Left lung (tissue), 10 donors: ENCODE measurements around the gene PIK3R3. TPM values are rescaled to one million over a fixed set of nuclear protein-coding genes. Genes with fewer than 3 reads are reported as not detected.
"Not testable (repeated sequence)": the region's sequence is repeated elsewhere in the genome, so short reads cannot be mapped to it uniquely, and the experiment has no call there.

Experiments used
- ATAC-seq: fragments of 200-7000 bp; cut with Tn5 transposase; one replicate; pipeline ENCODE4 v1.9.1; 2020; ENCODE audit warnings: moderate library complexity
- DNase-seq, 4 donors: peaks; one replicate each; pipeline ENCODE4 v3.0.0-alpha.2; 2013 to 2020
- H3K27ac ChIP-seq, 2 donors: fragments of 200-600 bp; sonication (generic) in 1 of 2; one replicate each; pipeline versions ENCODE4 v1.5.0 to v1.8.0; 2020 to 2021
- H3K27me3 ChIP-seq, 2 donors: fragments of 200-600 bp; sonication (generic) in 1 of 2; one replicate each; pipeline versions ENCODE4 v1.5.0 to v1.8.0; 2020 to 2021
- H3K36me3 ChIP-seq, 2 donors: fragments of 200-600 bp; sonication (generic) in 1 of 2; one replicate each; pipeline versions ENCODE4 v1.5.0 to v1.8.0; 2020 to 2021
- H3K4me1 ChIP-seq, 2 donors: fragments of 200-600 bp; one replicate each; pipeline ENCODE4 v1.8.0; 2021
- H3K4me3 ChIP-seq, 2 donors: fragments of 200-600 bp; sonication (generic) in 1 of 2; one replicate each; pipeline versions ENCODE4 v1.5.0 to v1.8.0; 2020 to 2021; ENCODE audit warnings: mild to moderate bottlenecking in 1 of 2
- H3K9me3 ChIP-seq, 2 donors: fragments of 200-600 bp; sonication (generic) in 1 of 2; one replicate each; pipeline versions ENCODE4 v1.5.0 to v1.8.0; 2020 to 2021
- intact Hi-C, 2 donors: fragments of 100-400 bp; cut with DNase I; formaldehyde crosslinking; loops; one replicate each; pipeline versions ENCODE4 v1.11.2 to v1.14.2; 2022
- polyA plus RNA-seq, 6 donors: library from polyadenylated mRNA; unstranded; fragments of 120-200 nt; gene quantifications; one replicate each; pipeline ENCODE4 v1.2.1, GENCODE V29; 2013; ENCODE audit not compliant: insufficient read length in 6 of 6
- total RNA-seq, 2 donors: library from RNA; stranded (reverse); fragmentation: NEBNext Ultra II Directional; extraction: Animal tissue kit (Norgen Biotek cat#: 25700); gene quantifications; one replicate each; pipeline ENCODE4 v1.2.1, GENCODE V29; 2021
- TF ChIP-seq, protein P1 (sequence below), 2 donors: fragments of 200-600 bp; sonication (generic) in 1 of 2; IDR thresholded peaks; one replicate each; pipeline versions ENCODE4 v1.5.0 to v1.8.0; 2021; ENCODE audit warnings: antibody characterized with exemption in 2 of 2
- donor health status: DM: no; HTN: yes; CAD: no.
- donor health status: DM: no; HTN: no; CAD: no.

Gene PIK3R3
- total and polyA plus RNA-seq, 8 donors, result 15.2 to 46.5 (median 22.6) TPM

DNA sequence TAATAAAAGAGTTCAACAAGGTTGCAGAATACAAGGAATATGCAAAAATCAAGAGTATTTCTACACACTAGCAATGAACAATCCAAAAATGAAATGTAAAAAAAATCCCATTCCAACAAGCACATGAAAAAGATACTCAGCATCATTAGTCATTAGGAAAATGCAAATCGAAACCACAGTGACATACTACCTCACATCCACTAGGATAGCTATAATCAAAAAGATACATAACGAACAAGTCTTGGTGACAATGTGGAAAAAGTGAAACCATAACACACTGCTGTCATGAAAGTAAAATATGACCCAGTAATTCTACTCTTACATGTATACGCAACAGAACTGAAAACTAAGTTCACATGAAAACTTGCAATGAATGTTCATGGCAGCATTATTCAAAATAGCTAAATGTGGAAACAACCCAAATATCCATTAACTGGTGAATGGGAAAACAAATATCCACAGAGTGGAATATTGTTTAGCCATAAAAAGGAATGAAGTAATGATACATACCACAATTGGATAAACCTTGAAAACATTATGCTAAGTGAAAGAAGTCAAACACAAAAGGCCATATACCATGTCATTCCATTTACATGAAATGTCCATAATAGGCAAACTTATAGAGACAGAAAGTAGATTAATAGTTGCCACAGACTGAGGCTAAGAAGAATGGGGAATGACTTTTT is 34.3 kb downstream of the PIK3R3 start:
- ATAC-seq (no peak), DNase-seq (no peak)
- no peaks in the 10 kb centered on the region for H3K4me1 ChIP-seq
- intact Hi-C loops, result no loop called here
- no peak overlapping the region for H3K27ac ChIP-seq
- TF ChIP-seq, protein P1, sequence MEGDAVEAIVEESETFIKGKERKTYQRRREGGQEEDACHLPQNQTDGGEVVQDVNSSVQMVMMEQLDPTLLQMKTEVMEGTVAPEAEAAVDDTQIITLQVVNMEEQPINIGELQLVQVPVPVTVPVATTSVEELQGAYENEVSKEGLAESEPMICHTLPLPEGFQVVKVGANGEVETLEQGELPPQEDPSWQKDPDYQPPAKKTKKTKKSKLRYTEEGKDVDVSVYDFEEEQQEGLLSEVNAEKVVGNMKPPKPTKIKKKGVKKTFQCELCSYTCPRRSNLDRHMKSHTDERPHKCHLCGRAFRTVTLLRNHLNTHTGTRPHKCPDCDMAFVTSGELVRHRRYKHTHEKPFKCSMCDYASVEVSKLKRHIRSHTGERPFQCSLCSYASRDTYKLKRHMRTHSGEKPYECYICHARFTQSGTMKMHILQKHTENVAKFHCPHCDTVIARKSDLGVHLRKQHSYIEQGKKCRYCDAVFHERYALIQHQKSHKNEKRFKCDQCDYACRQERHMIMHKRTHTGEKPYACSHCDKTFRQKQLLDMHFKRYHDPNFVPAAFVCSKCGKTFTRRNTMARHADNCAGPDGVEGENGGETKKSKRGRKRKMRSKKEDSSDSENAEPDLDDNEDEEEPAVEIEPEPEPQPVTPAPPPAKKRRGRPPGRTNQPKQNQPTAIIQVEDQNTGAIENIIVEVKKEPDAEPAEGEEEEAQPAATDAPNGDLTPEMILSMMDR (IDR thresholded peaks at IDR 0.05), result no peak
- H3K27me3 ChIP-seq, result no peaks in the 10 kb centered on the region
- no peak overlapping the region for H3K4me3 ChIP-seq
- no peaks in the 10 kb centered on the region for H3K9me3 ChIP-seq
- no peaks in the 10 kb centered on the region for H3K36me3 ChIP-seq

DNA sequence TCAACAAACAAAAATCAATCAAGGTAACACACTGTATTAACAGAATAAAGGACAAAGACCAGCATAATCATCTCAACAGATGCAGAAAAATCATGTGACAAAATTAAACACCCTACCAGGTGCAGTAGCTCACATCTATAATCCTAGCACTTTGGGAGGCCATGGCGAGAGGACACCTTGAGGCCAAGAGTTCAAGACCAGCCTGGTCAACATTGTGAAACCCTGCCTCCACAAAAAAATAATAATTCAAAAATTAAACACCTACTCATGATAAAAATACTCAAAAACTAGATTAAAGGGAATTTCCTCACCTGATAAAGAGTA is 35.3 kb downstream of the PIK3R3 start:
- no peak overlapping the region for H3K27ac ChIP-seq
- ATAC-seq (no peak), DNase-seq (no peak)
- H3K27me3 ChIP-seq, result no peaks in the 10 kb centered on the region
- H3K36me3 ChIP-seq, result no peaks in the 10 kb centered on the region
- intact Hi-C loops, result no loop called here
- no peaks in the 10 kb centered on the region for H3K4me1 ChIP-seq
- H3K4me3 ChIP-seq, result no peak overlapping the region
- TF ChIP-seq, protein P1 (IDR thresholded peaks at IDR 0.05), result no peak
- H3K9me3 ChIP-seq, result no peaks in the 10 kb centered on the region

DNA sequence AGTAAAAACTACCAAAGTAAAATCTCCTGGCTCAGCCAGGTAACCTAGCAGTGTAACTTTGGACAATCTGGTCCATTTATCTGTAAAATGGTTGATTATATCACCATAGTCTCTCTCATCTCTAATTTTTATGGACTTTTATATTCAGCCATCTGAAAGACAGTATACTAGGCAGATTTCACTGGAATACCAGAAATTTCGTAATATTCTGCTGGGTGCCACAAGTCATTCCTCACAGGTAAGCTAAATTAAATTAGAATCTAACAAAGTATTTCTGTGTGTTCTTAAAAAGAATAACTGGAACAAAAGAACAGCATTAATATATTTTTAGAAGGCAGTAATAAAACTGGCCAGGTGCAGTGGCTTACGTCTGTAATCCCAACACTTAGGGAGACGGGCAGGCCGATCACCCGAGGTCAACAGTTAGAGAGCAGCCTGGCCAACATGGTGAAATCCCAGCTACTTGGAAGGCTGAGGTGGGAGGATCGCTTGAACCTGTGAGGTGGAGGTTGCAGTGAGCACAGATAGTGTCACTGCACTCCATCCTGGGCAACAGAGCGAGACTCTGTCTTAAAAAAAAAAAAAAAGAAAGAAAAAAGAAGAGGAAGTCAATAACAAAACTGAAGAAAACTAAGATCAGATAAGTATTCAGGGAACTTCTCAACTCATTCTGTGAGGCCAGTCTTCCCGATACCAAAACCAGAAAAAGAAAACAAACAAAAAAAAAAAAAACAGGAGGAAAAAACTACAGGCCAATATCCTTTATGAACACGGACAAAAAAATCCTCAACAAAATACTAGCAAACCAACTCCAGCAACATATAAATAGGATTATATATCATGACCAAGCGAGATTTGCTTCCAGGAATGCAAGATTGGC is 35.9 kb downstream of the PIK3R3 start:
- ATAC-seq (no peak), DNase-seq (no peak)
- no peaks in the 10 kb centered on the region for H3K27me3 ChIP-seq
- intact Hi-C loops, result no loop called here
- H3K27ac ChIP-seq, result no peak overlapping the region
- no peaks in the 10 kb centered on the region for H3K9me3 ChIP-seq
- no peak overlapping the region for H3K4me3 ChIP-seq
- TF ChIP-seq, protein P1 (IDR thresholded peaks at IDR 0.05), result no peak
- H3K36me3 ChIP-seq, result no peaks in the 10 kb centered on the region
- H3K4me1 ChIP-seq, result no peaks in the 10 kb centered on the region

DNA sequence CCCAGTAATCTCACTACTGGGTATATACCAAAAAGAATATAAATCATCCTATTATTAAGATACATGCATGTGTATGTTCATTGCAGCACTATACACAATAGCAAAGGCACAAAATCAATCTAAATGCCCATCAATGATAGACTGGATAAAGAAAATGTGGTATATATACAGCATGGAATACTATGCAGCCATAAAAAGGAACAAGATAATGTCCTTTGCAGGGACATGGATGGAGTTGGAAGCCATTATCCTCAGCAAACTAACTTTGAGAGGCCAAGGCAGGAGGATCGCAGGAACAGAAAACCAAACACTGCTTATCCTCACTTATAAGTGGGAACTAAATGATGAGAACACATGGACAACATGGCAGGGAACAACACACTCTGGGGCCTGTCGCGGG is 37.3 kb downstream of the PIK3R3 start:
- DNase-seq, ATAC-seq, H3K4me3 ChIP-seq, H3K9me3 ChIP-seq, H3K27ac ChIP-seq, H3K27me3 ChIP-seq, intact Hi-C loops, H3K36me3 ChIP-seq, H3K4me1 ChIP-seq: not testable (repeated sequence)

DNA sequence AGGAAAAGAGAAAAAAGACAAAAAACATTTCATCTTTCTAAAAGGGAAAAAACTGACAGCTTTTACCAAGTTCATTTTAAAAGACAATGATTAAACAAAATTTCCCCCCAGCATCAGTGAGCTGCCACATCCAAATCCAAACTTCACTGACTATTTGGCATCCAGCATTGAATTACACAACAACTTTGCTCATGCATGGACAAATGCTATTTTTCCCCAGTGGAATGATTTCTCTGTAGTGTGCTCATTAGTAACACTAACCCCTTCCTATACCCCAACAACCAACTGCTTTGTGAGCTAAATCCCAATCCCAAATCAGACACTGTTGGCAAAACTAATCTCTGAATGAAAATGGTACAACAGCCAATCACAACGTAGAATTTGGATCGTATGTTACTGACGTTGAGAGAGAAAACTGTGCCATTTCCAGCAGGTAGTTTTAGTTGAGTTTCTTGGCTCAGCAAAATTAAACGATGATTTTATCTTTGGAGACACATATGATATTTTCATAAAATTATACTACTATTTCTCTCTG is 37.9 kb downstream of the PIK3R3 start:
- ATAC-seq (no peak), DNase-seq (peak in 2 of 4 donors; percentile 42 to 70)
- Histone ChIP-seq H3K36me3 (no peaks in the 10 kb centered on the region), H3K4me3 (no peak overlapping the region), H3K9me3 (no peaks in the 10 kb centered on the region), H3K4me1 (no peaks in the 10 kb centered on the region), H3K27ac (no peak overlapping the region), H3K27me3 (no peaks in the 10 kb centered on the region)
- TF ChIP-seq, protein P1 (IDR thresholded peaks at IDR 0.05), result no peak
- intact Hi-C loops, result no loop called here

DNA sequence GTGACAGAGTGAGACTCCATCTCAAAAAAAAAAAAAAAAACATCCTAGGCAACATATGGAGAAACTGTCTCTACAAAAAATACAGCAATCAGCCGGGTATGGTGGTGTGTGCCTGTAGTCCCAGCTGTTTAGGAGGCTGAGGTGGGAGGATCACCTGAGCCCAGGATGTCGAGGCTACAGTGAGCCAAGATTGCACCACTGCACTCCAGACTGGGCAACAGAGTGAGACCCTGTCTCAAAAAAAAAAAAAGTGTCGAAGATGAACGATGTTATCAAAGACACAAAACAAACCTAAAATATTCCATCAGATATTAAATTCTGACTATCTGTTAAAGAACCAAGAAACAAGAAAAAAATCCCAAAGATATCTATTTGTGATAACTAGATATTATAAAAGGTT is 38.6 kb downstream of the PIK3R3 start:
- H3K4me3 ChIP-seq, H3K36me3 ChIP-seq, DNase-seq, ATAC-seq, intact Hi-C loops, H3K4me1 ChIP-seq, H3K27ac ChIP-seq, H3K9me3 ChIP-seq, H3K27me3 ChIP-seq: not testable (repeated sequence)
